GM12874 (cell line): ENCODE measurements around the gene SPIRE2.

Experiments
- TF ChIP-seq, protein P1 (sequence below): IDR thresholded peaks from 2 replicates; pipeline ENCODE4 v1.5.1; 2011; ENCODE audit warnings: low read depth, mild to moderate bottlenecking, control low read depth, low read length, moderate library complexity; ENCODE audit not compliant: insufficient read depth

SPIRE2 gene

GRCh38 chr16:89912627-89913026, 84.4 kb downstream of the SPIRE2 start:
- TF ChIP-seq, protein P1, sequence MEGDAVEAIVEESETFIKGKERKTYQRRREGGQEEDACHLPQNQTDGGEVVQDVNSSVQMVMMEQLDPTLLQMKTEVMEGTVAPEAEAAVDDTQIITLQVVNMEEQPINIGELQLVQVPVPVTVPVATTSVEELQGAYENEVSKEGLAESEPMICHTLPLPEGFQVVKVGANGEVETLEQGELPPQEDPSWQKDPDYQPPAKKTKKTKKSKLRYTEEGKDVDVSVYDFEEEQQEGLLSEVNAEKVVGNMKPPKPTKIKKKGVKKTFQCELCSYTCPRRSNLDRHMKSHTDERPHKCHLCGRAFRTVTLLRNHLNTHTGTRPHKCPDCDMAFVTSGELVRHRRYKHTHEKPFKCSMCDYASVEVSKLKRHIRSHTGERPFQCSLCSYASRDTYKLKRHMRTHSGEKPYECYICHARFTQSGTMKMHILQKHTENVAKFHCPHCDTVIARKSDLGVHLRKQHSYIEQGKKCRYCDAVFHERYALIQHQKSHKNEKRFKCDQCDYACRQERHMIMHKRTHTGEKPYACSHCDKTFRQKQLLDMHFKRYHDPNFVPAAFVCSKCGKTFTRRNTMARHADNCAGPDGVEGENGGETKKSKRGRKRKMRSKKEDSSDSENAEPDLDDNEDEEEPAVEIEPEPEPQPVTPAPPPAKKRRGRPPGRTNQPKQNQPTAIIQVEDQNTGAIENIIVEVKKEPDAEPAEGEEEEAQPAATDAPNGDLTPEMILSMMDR = no peak

DNA sequence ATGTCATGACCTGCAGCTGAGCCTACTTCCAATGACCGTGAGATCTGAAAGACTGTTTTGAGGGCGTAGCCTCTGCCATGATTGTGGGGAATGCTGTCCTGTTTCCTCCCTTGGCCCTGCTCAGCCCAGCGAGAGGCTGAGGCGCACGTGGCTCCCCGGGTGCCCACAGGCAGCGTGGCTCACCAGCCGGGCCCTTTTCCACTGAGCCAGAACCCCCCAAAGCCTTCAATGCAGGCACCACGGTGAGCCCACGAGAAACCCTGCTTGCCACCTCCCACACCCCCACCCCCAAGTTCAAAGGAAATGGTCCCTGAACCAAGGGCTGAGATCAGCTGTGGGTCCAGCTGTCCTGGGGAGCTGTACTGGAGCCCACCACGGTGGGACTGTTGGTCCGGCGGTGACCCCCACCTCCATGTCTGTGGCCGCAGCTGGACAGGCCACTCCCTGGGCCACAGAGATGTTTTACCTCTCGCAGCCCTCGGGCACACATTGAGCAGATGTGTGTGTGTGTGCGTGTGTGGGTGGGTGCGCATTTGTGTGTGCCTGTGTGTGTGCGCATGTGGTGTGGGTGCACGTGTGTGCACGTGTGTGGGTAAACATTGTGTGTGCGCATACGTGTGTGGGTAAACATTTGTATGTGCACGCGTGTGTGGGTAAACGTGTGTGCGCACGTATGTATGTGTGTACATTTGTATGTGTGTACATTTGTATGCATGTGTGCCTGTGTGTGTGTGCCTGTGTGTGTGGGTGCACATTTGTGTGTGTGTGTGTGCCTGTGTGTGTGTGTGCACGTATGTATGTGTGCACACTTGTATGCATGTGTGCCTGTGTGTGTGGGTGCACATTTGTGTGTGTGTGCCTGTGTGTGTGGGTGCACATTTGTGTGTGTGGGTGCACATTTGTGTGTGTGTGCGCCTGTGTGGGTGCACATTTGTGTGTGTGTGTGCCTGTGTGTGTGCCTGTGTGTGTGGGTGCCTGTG, 85.4 kb downstream of the SPIRE2 start:
- TF ChIP-seq, protein P1 = no peak

GRCh38 chr16:89915303-89916232, 87.3 kb downstream of the SPIRE2 start:
- TF ChIP-seq, protein P1 = no peak

DNA sequence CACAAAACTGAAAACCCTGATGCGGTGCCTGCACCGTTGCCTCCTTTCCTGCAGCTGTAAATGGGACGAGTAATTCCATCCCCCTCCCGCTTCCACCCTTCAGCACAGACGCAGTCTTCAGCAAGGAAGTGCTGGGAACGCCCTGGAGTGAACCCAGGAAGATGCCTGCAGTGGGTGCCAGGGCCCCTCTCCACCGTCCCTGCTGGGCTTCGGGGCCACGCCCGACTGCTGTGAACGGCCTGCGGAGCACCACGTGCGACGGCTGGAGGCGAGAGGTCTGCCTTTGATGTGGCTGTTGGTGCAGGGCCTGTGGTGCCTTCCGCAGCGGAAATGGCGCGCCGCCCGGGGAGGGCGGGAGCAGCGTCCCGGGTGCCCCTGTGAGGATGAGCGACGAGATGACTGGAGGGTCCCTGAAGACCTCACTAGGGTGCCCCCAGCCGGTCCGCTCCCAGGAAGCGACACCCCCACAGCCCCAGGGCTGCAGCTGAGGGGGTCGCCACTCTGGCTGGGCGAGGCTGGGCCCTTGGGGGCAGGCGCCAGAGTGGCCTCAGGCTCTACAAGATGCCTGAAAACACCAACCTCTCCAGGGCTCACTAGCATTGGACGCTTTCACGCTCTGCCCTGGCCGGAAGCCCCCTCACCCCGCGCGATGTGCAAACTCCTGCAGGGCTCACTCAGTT, 89.6 kb downstream of the SPIRE2 start:
- TF ChIP-seq, protein P1 = no peak

- TF ChIP-seq, protein P1 = peak; percentile 81
Observed at GRCh38 chr16:89918453-89919347, 90.4 kb downstream of the SPIRE2 start, which contains the start of gene MC1R. Gene MC1R, plus strand, starts transcription at chr16:89918862. Its CDS starts 397 bp downstream, at chr16:89919259.

DNA sequence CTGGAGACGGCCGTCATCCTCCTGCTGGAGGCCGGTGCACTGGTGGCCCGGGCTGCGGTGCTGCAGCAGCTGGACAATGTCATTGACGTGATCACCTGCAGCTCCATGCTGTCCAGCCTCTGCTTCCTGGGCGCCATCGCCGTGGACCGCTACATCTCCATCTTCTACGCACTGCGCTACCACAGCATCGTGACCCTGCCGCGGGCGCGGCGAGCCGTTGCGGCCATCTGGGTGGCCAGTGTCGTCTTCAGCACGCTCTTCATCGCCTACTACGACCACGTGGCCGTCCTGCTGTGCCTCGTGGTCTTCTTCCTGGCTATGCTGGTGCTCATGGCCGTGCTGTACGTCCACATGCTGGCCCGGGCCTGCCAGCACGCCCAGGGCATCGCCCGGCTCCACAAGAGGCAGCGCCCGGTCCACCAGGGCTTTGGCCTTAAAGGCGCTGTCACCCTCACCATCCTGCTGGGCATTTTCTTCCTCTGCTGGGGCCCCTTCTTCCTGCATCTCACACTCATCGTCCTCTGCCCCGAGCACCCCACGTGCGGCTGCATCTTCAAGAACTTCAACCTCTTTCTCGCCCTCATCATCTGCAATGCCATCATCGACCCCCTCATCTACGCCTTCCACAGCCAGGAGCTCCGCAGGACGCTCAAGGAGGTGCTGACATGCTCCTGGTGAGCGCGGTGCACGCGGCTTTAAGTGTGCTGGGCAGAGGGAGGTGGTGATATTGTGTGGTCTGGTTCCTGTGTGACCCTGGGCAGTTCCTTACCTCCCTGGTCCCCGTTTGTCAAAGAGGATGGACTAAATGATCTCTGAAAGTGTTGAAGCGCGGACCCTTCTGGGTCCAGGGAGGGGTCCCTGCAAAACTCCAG, 91.5 kb downstream of the SPIRE2 start:
- TF ChIP-seq, protein P1 = no peak
